AG09309 (cell line): Measurements from ENCODE around the gene RNF224.

ENCODE experiments used
- DNase-seq: peaks from one replicate; pipeline ENCODE4 v3.0.0-alpha.2; 2010; ENCODE audit warnings: low read depth
- H3K4me3 ChIP-seq: 2 replicates; pipeline ENCODE4 v1.5.1; 2011; ENCODE audit warnings: mild to moderate bottlenecking, low read depth, low read length, moderate library complexity; ENCODE audit not compliant: control insufficient read depth
- CTCF ChIP-seq: IDR thresholded peaks from 2 replicates; pipeline ENCODE4 v1.5.1; 2011; ENCODE audit warnings: mild to moderate bottlenecking, low read depth, low read length, inconsistent platforms; ENCODE audit not compliant: insufficient read depth, control insufficient read depth; ENCODE audit errors: missing control alignments

Gene RNF224

DNA sequence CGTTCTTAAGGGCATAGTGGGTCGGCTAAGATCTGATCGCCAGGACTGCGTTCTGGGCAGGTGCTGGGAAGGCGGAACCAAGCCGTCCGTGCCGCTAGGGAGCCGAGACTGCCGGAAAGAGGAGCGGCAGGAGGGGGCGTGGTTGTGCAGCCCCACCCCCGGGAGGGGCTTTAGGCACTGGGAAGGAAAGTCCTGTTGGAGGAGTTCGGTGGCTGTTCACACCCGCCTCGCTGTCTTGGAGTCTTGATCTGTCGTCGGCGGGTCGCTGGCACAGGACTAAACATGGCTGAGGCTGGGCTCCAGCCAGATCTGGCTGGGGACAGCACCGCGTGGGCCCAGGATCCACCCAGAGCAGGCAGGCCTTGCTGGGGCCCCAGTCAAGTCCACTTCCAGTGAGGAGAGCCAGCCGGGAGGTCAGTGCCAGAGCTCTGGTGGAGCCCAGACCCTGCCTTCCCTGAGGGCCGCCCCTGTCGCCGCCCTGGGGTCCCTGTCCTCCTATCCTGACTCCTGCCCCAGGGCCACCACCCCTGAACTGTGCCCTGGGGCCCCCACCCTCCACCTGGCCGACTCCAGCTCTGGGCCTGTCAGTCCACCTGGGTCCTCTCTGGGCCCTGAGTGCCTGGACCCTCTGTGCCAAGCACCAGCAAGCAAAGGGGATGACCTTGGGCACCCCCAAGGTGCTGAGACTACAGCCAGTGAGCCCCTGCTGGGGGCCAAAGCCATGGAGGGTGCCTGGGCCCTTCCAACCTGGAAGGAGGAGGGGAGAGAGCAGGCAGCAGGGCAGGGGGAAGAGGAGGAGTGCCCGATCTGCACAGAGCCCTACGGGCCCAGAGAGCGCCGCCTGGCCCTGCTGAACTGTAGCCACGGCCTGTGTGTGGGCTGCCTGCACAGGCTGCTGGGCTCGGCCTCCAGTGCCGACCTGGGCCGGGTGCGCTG is 9.8 kb upstream of the RNF224 start:
- no peak for DNase-seq
- TF ChIP-seq CTCF, result no peak
- H3K4me3 ChIP-seq, result no peak overlapping the region

- no peak for TF ChIP-seq CTCF
- DNase-seq, result no peak
- no peak overlapping the region for H3K4me3 ChIP-seq
Measured at GRCh38 chr9:137218212-137218753, 9.0 kb upstream of the RNF224 start.

DNA sequence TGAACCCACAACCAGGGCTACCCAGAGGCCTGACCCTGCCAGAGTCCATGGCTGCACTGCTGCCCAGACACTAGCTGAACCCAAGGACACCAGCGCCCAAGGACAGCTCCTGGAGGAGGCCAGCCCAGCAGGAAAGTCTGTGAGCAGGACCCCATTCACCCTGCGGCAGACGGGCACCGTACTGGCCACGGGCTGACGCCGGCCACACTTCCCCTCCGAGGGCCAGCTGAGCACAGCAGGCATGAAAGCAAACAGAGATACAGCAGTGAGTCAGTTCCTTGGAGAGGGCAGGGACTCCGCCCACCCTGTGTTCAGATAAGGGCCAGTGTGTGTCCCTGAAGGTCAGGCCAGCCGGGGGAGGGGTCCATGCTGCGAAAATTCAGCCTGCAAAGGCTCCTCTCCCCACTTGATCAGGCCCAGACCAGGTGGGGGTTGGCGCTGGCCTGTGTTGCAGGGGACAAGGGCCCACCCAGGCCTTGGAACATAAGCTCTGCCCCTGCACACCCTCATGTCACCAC is 8.5 kb upstream of the RNF224 start:
- H3K4me3 ChIP-seq, result no peak overlapping the region
- TF ChIP-seq CTCF, result no peak
- no peak for DNase-seq

DNA sequence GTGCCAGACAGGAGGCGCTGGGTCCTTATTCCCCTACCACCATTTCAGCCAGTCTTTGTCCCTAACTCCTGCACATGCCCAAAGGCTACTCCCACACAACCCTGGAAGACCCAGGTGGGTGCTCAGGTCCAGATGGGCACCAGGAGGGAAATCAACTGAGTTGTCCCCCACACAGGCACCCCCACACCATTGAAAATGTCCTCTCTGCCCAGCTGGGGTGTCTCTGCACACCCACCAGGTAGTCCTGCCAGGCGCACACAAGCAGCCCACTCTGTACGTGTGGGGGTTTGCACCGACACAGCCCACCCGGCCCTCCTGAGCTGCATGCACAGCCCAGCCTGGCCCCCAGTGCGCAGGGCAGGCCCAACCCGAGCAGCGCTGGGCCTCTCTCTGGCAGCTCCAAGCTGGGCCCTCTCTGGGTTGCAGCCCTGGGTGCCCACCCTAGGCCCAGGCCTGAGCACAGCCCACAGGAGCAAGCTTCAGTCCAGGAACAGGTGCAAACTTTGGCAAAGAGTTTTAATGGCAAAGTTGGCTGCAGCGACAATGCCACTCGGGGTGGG is 7.5 kb upstream of the RNF224 start:
- DNase-seq, result no peak
- no peak overlapping the region for H3K4me3 ChIP-seq
- TF ChIP-seq CTCF, result no peak

DNA sequence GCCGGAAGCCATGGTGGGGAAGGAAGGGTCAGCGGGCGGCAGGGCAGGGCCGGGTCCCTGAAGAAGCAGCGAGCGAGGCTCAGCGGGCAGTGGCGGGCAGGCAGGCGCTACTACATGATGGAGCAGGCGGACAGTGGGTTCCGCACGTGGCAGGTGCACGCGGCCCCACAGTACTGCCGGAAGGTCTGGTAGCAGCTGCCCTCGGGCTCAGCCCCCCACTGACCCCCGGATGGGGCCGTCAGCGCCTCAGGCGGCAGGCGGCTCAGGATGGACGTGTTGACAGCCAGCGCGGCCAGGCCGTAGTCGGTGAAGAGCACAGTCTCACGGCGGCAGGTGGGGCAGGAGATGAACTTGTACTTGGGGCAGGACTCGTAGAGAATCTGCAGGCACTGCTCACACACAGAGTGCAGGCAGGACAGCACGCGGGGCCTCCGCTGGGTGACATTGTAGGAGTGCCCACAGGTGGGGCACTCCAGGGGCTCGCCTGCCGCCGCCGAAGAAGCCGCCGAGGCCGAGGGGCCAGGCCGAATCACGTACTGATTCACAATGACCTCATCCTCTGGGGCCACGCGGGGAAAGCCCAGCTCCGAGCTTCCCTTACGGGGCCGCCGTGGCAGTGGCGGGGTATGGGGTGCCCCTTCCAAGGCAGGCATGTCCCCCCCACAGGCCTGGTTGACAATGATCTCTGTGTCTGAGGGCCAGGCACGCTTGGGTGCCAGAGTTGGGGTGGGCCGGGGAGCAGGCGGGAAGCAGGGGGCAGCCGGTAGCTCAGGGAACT is 6.8 kb upstream of the RNF224 start:
- H3K4me3 ChIP-seq, result no peak overlapping the region
- TF ChIP-seq CTCF, result no peak
- no peak for DNase-seq

- no peak overlapping the region for H3K4me3 ChIP-seq
- TF ChIP-seq CTCF, result no peak
Measured at GRCh38 chr9:137221095-137221505, 6.2 kb upstream of the RNF224 start.

More at GRCh38 chr9:137221095-137221505, 6.2 kb upstream of the RNF224 start:
- no peak for DNase-seq
